H9 (cell line): ENCODE data around the gene MRGPRD. TPM values are rescaled to one million over a fixed set of nuclear protein-coding genes. Genes with fewer than 3 reads are reported as not detected.

Experiments used
- DNase-seq: peaks from one replicate; pipeline ENCODE4 v3.0.0-alpha.2; 2017
- H2AFZ ChIP-seq: one replicate; pipeline ENCODE4 v1.6.1; 2013; ENCODE audit warnings: mild to moderate bottlenecking, low read length, control low read depth, moderate library complexity
- H2AK5ac ChIP-seq: 2 replicates; pipeline ENCODE4 v1.6.1; 2013; ENCODE audit warnings: low read length, control low read depth, mixed read lengths; ENCODE audit not compliant: insufficient read length
- H2BK120ac ChIP-seq: one replicate; pipeline ENCODE4 v1.6.1; 2013; ENCODE audit warnings: low read depth, mild to moderate bottlenecking, low read length, control low read depth, inconsistent platforms; ENCODE audit not compliant: poor library complexity, severe bottlenecking
- H2BK12ac ChIP-seq: 2 replicates; pipeline ENCODE4 v1.6.1; 2013; ENCODE audit warnings: low read length, control low read depth, mixed read lengths, low read depth; ENCODE audit not compliant: insufficient read length
- H2BK15ac ChIP-seq: 2 replicates; pipeline ENCODE4 v1.6.1; 2013; ENCODE audit warnings: low read depth, low read length, control low read depth
- H2BK20ac ChIP-seq: one replicate; pipeline ENCODE4 v1.6.1; 2013; ENCODE audit warnings: low read depth, mild to moderate bottlenecking, low read length, control low read depth, inconsistent platforms; ENCODE audit not compliant: poor library complexity, severe bottlenecking
- H2BK5ac ChIP-seq: 2 replicates; pipeline ENCODE4 v1.6.1; 2013; ENCODE audit warnings: low read length, control low read depth, mixed read lengths; ENCODE audit not compliant: insufficient read length
- H3K14ac ChIP-seq: 2 replicates; pipeline ENCODE4 v1.6.1; 2013; ENCODE audit warnings: low read length, control low read depth; ENCODE audit not compliant: insufficient read depth
- H3K18ac ChIP-seq: 2 replicates; pipeline ENCODE4 v1.6.1; 2013; ENCODE audit warnings: low read depth, mild to moderate bottlenecking, mixed read lengths, low read length, control low read depth; ENCODE audit not compliant: insufficient read length
- H3K23ac ChIP-seq: 2 replicates; pipeline ENCODE4 v1.6.1; 2013; ENCODE audit warnings: low read length, control low read depth, mixed read lengths, low read depth; ENCODE audit not compliant: insufficient read length
- H3K23me2 ChIP-seq: 2 replicates; pipeline ENCODE4 v1.6.1; 2013; ENCODE audit warnings: low read depth, mild to moderate bottlenecking, mixed read lengths, low read length, control low read depth; ENCODE audit not compliant: insufficient read length, poor library complexity, severe bottlenecking
- H3K27ac ChIP-seq: 2 replicates; pipeline ENCODE4 v1.5.1; 2013; ENCODE audit warnings: low read length, control low read depth, mixed read lengths, low read depth; ENCODE audit not compliant: insufficient read length
- H3K27me3 ChIP-seq: 2 replicates; pipeline ENCODE4 v1.6.1; 2013; ENCODE audit warnings: low read length, control low read depth, inconsistent platforms; ENCODE audit not compliant: insufficient read depth
- H3K4ac ChIP-seq: 2 replicates; pipeline ENCODE4 v1.6.1; 2013; ENCODE audit warnings: low read depth, mild to moderate bottlenecking, control low read depth, inconsistent platforms, low read length, moderate library complexity
- H3K4me1 ChIP-seq: 2 replicates; pipeline ENCODE4 v1.6.1; 2013; ENCODE audit warnings: low read length, control low read depth, inconsistent platforms; ENCODE audit not compliant: insufficient read depth
- H3K4me2 ChIP-seq: 2 replicates; pipeline ENCODE4 v1.6.1; 2013; ENCODE audit warnings: low read length, control low read depth, mixed read lengths; ENCODE audit not compliant: insufficient read length, insufficient read depth
- H3K56ac ChIP-seq: 2 replicates; pipeline ENCODE4 v1.6.1; 2013; ENCODE audit warnings: low read depth, mild to moderate bottlenecking, mixed read lengths, low read length, control low read depth; ENCODE audit not compliant: insufficient read length
- H3K79me1 ChIP-seq: 2 replicates; pipeline ENCODE4 v1.6.1; 2013; ENCODE audit warnings: low read depth, mild to moderate bottlenecking, moderate library complexity, low read length, control low read depth, inconsistent platforms; ENCODE audit not compliant: insufficient read depth, poor library complexity, severe bottlenecking
- H3K79me2 ChIP-seq: 2 replicates; pipeline ENCODE4 v1.6.1; 2013; ENCODE audit warnings: low read length, control low read depth, inconsistent platforms; ENCODE audit not compliant: insufficient read depth
- H3K9ac ChIP-seq: 2 replicates; pipeline ENCODE4 v1.6.1; 2013; ENCODE audit warnings: low read length, control low read depth, mixed read lengths; ENCODE audit not compliant: insufficient read length; ENCODE audit errors: extremely low read depth
- H3K9me3 ChIP-seq: one replicate; pipeline ENCODE4 v1.6.1; 2013; ENCODE audit warnings: low read depth, low read length, inconsistent platforms; ENCODE audit not compliant: control insufficient read depth
- H3T11ph ChIP-seq: one replicate; pipeline ENCODE4 v1.6.1; 2013; ENCODE audit warnings: mild to moderate bottlenecking, low read length, control low read depth, inconsistent platforms
- H4K20me1 ChIP-seq: one replicate; pipeline ENCODE4 v1.6.1; 2013; ENCODE audit not compliant: control insufficient read depth, insufficient read length, insufficient read depth
- H4K5ac ChIP-seq: 2 replicates; pipeline ENCODE4 v1.6.1; 2013; ENCODE audit warnings: low read depth, mild to moderate bottlenecking, mixed read lengths, low read length, control low read depth; ENCODE audit not compliant: insufficient read length
- H4K8ac ChIP-seq: replicated peaks from 2 replicates; pipeline ENCODE4 v1.6.1; 2013; ENCODE audit warnings: low read length, control low read depth, mixed read lengths, low read depth; ENCODE audit not compliant: insufficient read length
- H4K91ac ChIP-seq: 2 replicates; pipeline ENCODE4 v1.6.1; 2013; ENCODE audit warnings: low read depth, mild to moderate bottlenecking, moderate library complexity, mixed read lengths, low read length, control low read depth; ENCODE audit not compliant: insufficient read length
- H3K27ac Mint-ChIP-seq, 3 experiments: 2 replicates in 2 of 3; 3 replicates in 1 of 3; pipeline ENCODE4 v1.8.0; 2020 to 2021; ENCODE audit warnings: mixed read lengths in 3 of 3, mild to moderate bottlenecking in 1 of 3, moderate library complexity in 1 of 3
- H3K27me3 Mint-ChIP-seq: 2 replicates; pipeline ENCODE4 v1.8.0; 2021; ENCODE audit warnings: low read depth, mild to moderate bottlenecking, moderate library complexity, mixed read lengths
- H3K36me3 Mint-ChIP-seq, 3 experiments: 2 replicates in 2 of 3; 3 replicates in 1 of 3; pipeline ENCODE4 v1.8.0; 2020 to 2021; ENCODE audit warnings: low read depth in 3 of 3, mixed read lengths in 3 of 3; ENCODE audit not compliant: insufficient read depth in 1 of 3
- H3K4me1 Mint-ChIP-seq, 2 experiments: 2 replicates each; pipeline ENCODE4 v1.8.0; 2020; ENCODE audit warnings: mixed read lengths in 2 of 2
- H3K4me3 Mint-ChIP-seq, 2 experiments: 2 replicates in 1 of 2; 3 replicates in 1 of 2; pipeline ENCODE4 v1.8.0; 2020 to 2021; ENCODE audit warnings: mild to moderate bottlenecking in 2 of 2, mixed read lengths in 2 of 2, moderate library complexity in 1 of 2
- H3K9me3 Mint-ChIP-seq, 2 experiments: 2 replicates in 1 of 2; 3 replicates in 1 of 2; pipeline ENCODE4 v1.8.0; 2020; ENCODE audit warnings: mild to moderate bottlenecking in 2 of 2, mixed read lengths in 2 of 2, moderate library complexity in 1 of 2
- WGBS: extraction: QIAGEN DNeasy Blood & Tissue Kit; methylation state at CpG from one replicate; pipeline ENCODE4 v1.1.7; 2013; ENCODE audit warnings: missing lambda C conversion rate, low lambda C conversion rate, mixed read lengths; ENCODE audit not compliant: insufficient read length; ENCODE audit errors: extremely low coverage; 5-methylcytosine and 5-hydroxymethylcytosine counted together
- total RNA-seq: library from RNA; stranded (reverse); gene quantifications from 2 replicates; pipeline ENCODE4 v1.2.1, GENCODE V29; 2021
- TF ChIP-seq, protein P1 (sequence below): fragments of 200-600 bp; sonication (generic); conservative IDR thresholded peaks from 3 replicates; pipeline ENCODE4 v1.8.0; 2021; ENCODE audit warnings: antibody characterized with exemption, mild to moderate bottlenecking

Gene MRGPRD
- total RNA-seq, 1 experiment from 2014 or later: not detected

DNA sequence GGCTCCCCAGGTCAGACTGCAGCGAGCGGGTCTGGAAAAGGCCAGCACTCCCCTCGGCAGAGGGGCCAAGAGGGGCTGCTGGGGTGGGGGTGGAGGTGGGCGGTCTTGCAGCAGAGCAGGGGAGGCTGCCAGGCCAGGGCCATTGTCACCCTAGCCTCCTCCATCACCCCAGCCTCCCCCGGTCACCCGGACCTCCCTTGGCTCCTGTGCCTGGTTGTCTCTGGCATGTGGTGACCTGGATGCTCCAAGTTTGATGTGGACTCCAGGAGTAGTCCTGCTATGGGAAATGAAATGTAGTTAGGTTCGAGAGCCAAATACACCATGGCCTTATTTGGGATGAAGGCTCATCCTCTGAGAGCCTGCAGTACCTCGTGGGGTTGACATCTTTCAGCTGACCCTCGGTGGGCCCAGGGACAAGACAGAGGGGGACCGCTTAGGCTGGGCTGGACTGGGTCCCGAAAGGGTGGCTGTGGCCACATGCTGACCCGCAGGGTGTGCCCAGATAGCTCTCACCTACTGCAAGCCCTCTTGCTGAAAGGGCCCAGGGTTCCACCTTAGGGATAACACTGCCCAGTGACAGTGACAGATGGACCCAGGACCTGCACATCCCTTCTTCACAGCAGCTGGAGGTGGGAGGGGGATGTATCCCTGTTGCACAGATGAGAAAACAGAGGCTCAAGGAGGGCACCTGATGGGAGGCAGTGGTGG is 24.1 kb downstream of the MRGPRD start:
- Histone ChIP-seq H2BK12ac (no peak overlapping the region), H3K4me1 (no peaks in the 10 kb centered on the region; the same call in 1 of the 2 replicates), H3K14ac (no peak overlapping the region; the same call in 1 of the 2 replicates), H3K27ac (no peak overlapping the region), H3K23me2 (no peaks in the 10 kb centered on the region), H4K8ac (no peak overlapping the region), H4K91ac (no peak overlapping the region), H3K9me3 (no peaks in the 10 kb centered on the region), H3K9ac (no peak overlapping the region), H3K18ac (no peak overlapping the region), H2BK5ac (no peak overlapping the region), H2BK20ac (no peak overlapping the region), H3K79me2 (no peaks in the 10 kb centered on the region), H3K23ac (no peak overlapping the region), H3T11ph (no peak overlapping the region), H4K5ac (no peak overlapping the region), H3K27me3 (no peaks in the 10 kb centered on the region), H3K56ac (no peak overlapping the region), H2BK15ac (no peak overlapping the region), H3K79me1 (no peaks in the 10 kb centered on the region), H2BK120ac (no peak overlapping the region), H2AFZ (no peak overlapping the region), H4K20me1 (no peaks in the 10 kb centered on the region), H3K4ac (no peak overlapping the region), H2AK5ac (no peak overlapping the region), H3K4me2 (no peak overlapping the region)
- Mint-ChIP-seq H3K4me1 (peaks cover 4 to 15% of the 10 kb centered on the region in 2 experiments; a peak in 3 of 4 replicates), H3K9me3 (no peaks in the 10 kb centered on the region; a peak in 1 of 5 replicates), H3K4me3 (no peak overlapping the region), H3K27ac (no peak overlapping the region), H3K36me3 (no peaks in the 10 kb centered on the region), H3K27me3 (no peaks in the 10 kb centered on the region; the same call in 1 of the 2 replicates)
- DNase-seq: no peak
- TF ChIP-seq, protein P1, sequence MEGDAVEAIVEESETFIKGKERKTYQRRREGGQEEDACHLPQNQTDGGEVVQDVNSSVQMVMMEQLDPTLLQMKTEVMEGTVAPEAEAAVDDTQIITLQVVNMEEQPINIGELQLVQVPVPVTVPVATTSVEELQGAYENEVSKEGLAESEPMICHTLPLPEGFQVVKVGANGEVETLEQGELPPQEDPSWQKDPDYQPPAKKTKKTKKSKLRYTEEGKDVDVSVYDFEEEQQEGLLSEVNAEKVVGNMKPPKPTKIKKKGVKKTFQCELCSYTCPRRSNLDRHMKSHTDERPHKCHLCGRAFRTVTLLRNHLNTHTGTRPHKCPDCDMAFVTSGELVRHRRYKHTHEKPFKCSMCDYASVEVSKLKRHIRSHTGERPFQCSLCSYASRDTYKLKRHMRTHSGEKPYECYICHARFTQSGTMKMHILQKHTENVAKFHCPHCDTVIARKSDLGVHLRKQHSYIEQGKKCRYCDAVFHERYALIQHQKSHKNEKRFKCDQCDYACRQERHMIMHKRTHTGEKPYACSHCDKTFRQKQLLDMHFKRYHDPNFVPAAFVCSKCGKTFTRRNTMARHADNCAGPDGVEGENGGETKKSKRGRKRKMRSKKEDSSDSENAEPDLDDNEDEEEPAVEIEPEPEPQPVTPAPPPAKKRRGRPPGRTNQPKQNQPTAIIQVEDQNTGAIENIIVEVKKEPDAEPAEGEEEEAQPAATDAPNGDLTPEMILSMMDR: no peak
- WGBS: no CpG with 5 or more reads among the region's 12 CpGs
